HepG2 (cell line): Measurements from ENCODE around the gene OR2B2. TPM values are rescaled to one million over a fixed set of nuclear protein-coding genes. Genes with fewer than 3 reads are reported as not detected.

Experiments used
- FOXC1 ChIP-seq: sonication (generic); formaldehyde crosslinking; IDR thresholded peaks from 2 replicates; pipeline ENCODE4 v1.8.0; 2022; ENCODE audit warnings: mild to moderate bottlenecking, missing genetic modification reagents, borderline replicate concordance
- SETDB1 ChIP-seq: sonication (generic); formaldehyde crosslinking; IDR thresholded peaks from 2 replicates; pipeline ENCODE4 v1.5.1; 2020; ENCODE audit warnings: missing genetic modification reagents, mild to moderate bottlenecking, borderline replicate concordance
- ZC3H13 ChIP-seq: sonication (generic); formaldehyde crosslinking; IDR thresholded peaks from 2 replicates; pipeline ENCODE4 v1.8.1; 2023; ENCODE audit warnings: mild to moderate bottlenecking, missing genetic modification reagents, moderate library complexity
- ZNF598 ChIP-seq: sonication (generic); formaldehyde crosslinking; IDR thresholded peaks from 2 replicates; pipeline ENCODE4 v1.5.1; 2020; ENCODE audit warnings: mild to moderate bottlenecking, missing genetic modification reagents, borderline replicate concordance
- ZNF709 ChIP-seq: sonication (generic); formaldehyde crosslinking; IDR thresholded peaks from 2 replicates; pipeline ENCODE4 v1.5.0; 2020; ENCODE audit warnings: mild to moderate bottlenecking, missing genetic modification reagents
- polyA plus RNA-seq, 8 experiments: library from polyadenylated mRNA; depleted of rRNA in 3 of 8; stranded (reverse) in 7 of 8; unstranded in 1 of 8; fragments of >200 nt; fragmentation: Illumina TruSeq in 4 of 8; extraction: Trizol in 4 of 8; gene quantifications; 2 replicates each; pipeline versions ENCODE4 v1.2.1 to v1.2.3, GENCODE V29; 2011 to 2016; ENCODE audit warnings: low read depth in 4 of 8, missing spikeins in 1 of 8, mixed read lengths in 1 of 8; ENCODE audit not compliant: insufficient read depth in 1 of 8
- total RNA-seq, 5 experiments: library from RNA; depleted of rRNA; stranded (reverse); fragments of >200 nt; fragmentation: Illumina TruSeq; extraction: Trizol; gene quantifications; 2 replicates each; pipeline ENCODE4 v1.2.3, GENCODE V29; 2016; ENCODE audit warnings: low read depth in 1 of 5
- TF ChIP-seq, protein P1 (sequence below): sonication (generic); formaldehyde crosslinking; IDR thresholded peaks from 2 replicates; pipeline ENCODE4 v1.5.0; 2020; ENCODE audit warnings: mild to moderate bottlenecking, missing genetic modification reagents, borderline replicate concordance
- TF ChIP-seq, protein P2 (sequence below): sonication (generic); formaldehyde crosslinking; conservative IDR thresholded peaks from 2 replicates; pipeline ENCODE4 v1.4.0; 2020; ENCODE audit warnings: missing genetic modification reagents
- TF ChIP-seq, protein P3 (sequence below): sonication (generic); formaldehyde crosslinking; IDR thresholded peaks from 2 replicates; pipeline ENCODE4 v1.4.0; 2020; ENCODE audit warnings: missing genetic modification reagents
- TF ChIP-seq, protein P4 (sequence below): sonication (generic); formaldehyde crosslinking; IDR thresholded peaks from 2 replicates; pipeline ENCODE4 v1.5.0; 2020; ENCODE audit warnings: mild to moderate bottlenecking, missing genetic modification reagents, borderline replicate concordance

Gene OR2B2
- total and polyA plus RNA-seq, 2 of the 13 experiments (the other 11 are each of a cell fraction or from before 2014, with no cell fraction given): not detected

DNA sequence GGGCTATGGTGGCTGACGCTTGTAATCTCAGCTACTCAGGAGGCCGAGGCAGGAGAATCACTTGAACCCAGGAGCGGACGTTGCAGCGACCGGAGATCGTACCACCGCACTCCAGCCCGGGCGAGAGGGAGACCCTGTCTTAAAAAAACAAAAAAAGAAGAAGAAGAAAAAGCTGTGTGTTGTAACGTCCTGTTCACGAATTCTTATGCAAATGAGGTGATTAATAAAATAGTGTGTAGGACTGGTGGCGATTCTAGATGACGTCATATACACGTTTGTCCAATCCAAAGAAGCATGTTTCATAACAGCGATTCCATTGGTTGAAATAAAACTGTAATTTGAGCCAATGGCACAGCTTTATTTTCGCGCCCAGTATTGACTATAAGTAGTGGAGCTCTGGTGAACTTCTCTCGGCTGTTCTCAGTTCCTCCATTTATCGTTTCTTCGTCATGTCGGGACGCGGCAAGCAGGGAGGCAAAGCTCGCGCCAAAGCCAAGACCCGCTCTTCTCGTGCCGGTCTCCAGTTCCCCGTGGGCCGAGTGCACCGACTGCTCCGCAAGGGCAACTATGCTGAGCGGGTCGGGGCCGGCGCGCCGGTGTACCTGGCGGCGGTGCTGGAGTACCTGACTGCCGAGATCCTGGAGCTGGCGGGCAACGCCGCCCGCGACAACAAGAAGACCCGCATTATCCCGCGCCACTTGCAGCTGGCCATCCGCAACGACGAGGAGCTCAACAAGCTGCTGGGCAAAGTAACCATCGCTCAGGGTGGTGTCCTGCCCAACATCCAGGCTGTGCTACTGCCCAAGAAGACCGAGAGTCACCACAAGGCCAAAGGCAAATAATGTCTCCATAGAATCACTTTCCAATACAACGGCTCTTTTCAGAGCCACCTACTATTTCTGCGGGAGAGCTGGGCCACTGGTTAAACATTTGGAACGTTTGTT lies 47.0 kb downstream of the OR2B2 start (continued):
- TF ChIP-seq FOXC1 (CRISPR knock-in tag): peak; percentile 80; the same call in 1 of the 2 replicates
- TF ChIP-seq, protein P1, sequence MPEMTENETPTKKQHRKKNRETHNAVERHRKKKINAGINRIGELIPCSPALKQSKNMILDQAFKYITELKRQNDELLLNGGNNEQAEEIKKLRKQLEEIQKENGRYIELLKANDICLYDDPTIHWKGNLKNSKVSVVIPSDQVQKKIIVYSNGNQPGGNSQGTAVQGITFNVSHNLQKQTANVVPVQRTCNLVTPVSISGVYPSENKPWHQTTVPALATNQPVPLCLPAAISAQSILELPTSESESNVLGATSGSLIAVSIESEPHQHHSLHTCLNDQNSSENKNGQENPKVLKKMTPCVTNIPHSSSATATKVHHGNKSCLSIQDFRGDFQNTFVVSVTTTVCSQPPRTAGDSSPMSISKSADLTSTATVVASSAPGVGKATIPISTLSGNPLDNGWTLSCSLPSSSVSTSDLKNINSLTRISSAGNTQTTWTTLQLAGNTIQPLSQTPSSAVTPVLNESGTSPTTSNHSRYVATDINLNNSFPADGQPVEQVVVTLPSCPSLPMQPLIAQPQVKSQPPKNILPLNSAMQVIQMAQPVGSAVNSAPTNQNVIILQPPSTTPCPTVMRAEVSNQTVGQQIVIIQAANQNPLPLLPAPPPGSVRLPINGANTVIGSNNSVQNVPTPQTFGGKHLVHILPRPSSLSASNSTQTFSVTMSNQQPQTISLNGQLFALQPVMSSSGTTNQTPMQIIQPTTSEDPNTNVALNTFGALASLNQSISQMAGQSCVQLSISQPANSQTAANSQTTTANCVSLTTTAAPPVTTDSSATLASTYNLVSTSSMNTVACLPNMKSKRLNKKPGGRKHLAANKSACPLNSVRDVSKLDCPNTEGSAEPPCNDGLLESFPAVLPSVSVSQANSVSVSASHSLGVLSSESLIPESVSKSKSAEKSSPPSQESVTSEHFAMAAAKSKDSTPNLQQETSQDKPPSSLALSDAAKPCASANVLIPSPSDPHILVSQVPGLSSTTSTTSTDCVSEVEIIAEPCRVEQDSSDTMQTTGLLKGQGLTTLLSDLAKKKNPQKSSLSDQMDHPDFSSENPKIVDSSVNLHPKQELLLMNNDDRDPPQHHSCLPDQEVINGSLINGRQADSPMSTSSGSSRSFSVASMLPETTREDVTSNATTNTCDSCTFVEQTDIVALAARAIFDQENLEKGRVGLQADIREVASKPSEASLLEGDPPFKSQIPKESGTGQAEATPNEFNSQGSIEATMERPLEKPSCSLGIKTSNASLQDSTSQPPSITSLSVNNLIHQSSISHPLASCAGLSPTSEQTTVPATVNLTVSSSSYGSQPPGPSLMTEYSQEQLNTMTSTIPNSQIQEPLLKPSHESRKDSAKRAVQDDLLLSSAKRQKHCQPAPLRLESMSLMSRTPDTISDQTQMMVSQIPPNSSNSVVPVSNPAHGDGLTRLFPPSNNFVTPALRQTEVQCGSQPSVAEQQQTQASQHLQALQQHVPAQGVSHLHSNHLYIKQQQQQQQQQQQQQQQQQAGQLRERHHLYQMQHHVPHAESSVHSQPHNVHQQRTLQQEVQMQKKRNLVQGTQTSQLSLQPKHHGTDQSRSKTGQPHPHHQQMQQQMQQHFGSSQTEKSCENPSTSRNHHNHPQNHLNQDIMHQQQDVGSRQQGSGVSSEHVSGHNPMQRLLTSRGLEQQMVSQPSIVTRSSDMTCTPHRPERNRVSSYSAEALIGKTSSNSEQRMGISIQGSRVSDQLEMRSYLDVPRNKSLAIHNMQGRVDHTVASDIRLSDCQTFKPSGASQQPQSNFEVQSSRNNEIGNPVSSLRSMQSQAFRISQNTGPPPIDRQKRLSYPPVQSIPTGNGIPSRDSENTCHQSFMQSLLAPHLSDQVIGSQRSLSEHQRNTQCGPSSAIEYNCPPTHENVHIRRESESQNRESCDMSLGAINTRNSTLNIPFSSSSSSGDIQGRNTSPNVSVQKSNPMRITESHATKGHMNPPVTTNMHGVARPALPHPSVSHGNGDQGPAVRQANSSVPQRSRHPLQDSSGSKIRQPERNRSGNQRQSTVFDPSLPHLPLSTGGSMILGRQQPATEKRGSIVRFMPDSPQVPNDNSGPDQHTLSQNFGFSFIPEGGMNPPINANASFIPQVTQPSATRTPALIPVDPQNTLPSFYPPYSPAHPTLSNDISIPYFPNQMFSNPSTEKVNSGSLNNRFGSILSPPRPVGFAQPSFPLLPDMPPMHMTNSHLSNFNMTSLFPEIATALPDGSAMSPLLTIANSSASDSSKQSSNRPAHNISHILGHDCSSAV (CRISPR knock-in tag): no peak
- TF ChIP-seq, protein P2, sequence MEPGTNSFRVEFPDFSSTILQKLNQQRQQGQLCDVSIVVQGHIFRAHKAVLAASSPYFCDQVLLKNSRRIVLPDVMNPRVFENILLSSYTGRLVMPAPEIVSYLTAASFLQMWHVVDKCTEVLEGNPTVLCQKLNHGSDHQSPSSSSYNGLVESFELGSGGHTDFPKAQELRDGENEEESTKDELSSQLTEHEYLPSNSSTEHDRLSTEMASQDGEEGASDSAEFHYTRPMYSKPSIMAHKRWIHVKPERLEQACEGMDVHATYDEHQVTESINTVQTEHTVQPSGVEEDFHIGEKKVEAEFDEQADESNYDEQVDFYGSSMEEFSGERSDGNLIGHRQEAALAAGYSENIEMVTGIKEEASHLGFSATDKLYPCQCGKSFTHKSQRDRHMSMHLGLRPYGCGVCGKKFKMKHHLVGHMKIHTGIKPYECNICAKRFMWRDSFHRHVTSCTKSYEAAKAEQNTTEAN (CRISPR knock-in tag): no peak
- no peak for TF ChIP-seq SETDB1 (CRISPR knock-in tag)
- TF ChIP-seq ZNF598 (CRISPR knock-in tag): no peak
- no peak for TF ChIP-seq ZC3H13 (CRISPR knock-in tag)
- TF ChIP-seq, protein P3, sequence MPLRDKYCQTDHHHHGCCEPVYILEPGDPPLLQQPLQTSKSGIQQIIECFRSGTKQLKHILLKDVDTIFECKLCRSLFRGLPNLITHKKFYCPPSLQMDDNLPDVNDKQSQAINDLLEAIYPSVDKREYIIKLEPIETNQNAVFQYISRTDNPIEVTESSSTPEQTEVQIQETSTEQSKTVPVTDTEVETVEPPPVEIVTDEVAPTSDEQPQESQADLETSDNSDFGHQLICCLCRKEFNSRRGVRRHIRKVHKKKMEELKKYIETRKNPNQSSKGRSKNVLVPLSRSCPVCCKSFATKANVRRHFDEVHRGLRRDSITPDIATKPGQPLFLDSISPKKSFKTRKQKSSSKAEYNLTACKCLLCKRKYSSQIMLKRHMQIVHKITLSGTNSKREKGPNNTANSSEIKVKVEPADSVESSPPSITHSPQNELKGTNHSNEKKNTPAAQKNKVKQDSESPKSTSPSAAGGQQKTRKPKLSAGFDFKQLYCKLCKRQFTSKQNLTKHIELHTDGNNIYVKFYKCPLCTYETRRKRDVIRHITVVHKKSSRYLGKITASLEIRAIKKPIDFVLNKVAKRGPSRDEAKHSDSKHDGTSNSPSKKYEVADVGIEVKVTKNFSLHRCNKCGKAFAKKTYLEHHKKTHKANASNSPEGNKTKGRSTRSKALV (CRISPR knock-in tag): no peak
- 0 out of 2 replicates have a peak, but pooled peaks have one; percentile 43 for TF ChIP-seq ZNF709
- TF ChIP-seq, protein P4, sequence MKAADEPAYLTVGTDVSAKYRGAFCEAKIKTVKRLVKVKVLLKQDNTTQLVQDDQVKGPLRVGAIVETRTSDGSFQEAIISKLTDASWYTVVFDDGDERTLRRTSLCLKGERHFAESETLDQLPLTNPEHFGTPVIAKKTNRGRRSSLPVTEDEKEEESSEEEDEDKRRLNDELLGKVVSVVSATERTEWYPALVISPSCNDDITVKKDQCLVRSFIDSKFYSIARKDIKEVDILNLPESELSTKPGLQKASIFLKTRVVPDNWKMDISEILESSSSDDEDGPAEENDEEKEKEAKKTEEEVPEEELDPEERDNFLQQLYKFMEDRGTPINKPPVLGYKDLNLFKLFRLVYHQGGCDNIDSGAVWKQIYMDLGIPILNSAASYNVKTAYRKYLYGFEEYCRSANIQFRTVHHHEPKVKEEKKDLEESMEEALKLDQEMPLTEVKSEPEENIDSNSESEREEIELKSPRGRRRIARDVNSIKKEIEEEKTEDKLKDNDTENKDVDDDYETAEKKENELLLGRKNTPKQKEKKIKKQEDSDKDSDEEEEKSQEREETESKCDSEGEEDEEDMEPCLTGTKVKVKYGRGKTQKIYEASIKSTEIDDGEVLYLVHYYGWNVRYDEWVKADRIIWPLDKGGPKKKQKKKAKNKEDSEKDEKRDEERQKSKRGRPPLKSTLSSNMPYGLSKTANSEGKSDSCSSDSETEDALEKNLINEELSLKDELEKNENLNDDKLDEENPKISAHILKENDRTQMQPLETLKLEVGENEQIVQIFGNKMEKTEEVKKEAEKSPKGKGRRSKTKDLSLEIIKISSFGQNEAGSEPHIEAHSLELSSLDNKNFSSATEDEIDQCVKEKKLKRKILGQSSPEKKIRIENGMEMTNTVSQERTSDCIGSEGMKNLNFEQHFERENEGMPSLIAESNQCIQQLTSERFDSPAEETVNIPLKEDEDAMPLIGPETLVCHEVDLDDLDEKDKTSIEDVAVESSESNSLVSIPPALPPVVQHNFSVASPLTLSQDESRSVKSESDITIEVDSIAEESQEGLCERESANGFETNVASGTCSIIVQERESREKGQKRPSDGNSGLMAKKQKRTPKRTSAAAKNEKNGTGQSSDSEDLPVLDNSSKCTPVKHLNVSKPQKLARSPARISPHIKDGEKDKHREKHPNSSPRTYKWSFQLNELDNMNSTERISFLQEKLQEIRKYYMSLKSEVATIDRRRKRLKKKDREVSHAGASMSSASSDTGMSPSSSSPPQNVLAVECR (CRISPR knock-in tag): peak; percentile 68; the same call in 1 of the 2 replicates
